BJ (cell line): Measurements from ENCODE around the gene ATXN1. TPM values are rescaled to one million over a fixed set of nuclear protein-coding genes. Genes with fewer than 3 reads are reported as not detected.

Experiments used
- CTCF ChIA-PET: fragments of 350-600 bp; formaldehyde crosslinking; extraction: SDS; loops from one replicate; lab custom pipeline; 2021; ENCODE audit warnings: antibody characterized with exemption, inconsistent platforms; lab: Yijun Ruan, JAX
- POLR2A ChIA-PET: fragments of 300-600 bp; sonication (Branson Sonifier 250); formaldehyde crosslinking; extraction: SDS; loops from one replicate; lab custom pipeline; 2021; ENCODE audit warnings: antibody characterized with exemption; lab: Charles Lee
- DNase-seq: peaks from one replicate; pipeline ENCODE4 v3.0.0-alpha.2; 2011; ENCODE audit warnings: low read depth
- H3K27me3 ChIP-seq: 2 replicates; pipeline ENCODE4 v1.6.0; 2011; ENCODE audit warnings: low read length; ENCODE audit not compliant: control insufficient read depth, insufficient read depth
- H3K36me3 ChIP-seq: 2 replicates; pipeline ENCODE4 v1.5.1; 2011; ENCODE audit warnings: low read length; ENCODE audit not compliant: control insufficient read depth, insufficient read depth
- H3K4me3 ChIP-seq: 2 replicates; pipeline ENCODE4 v1.5.1; 2011; ENCODE audit warnings: low read depth, mild to moderate bottlenecking, control low read depth, low read length
- polyA plus RNA-seq: library from polyadenylated mRNA; depleted of rRNA; stranded (reverse); fragments of >200 nt; gene quantifications from 2 replicates; pipeline ENCODE4 v1.2.3, GENCODE V29; 2011
- TF ChIP-seq, protein P1 (sequence below): IDR thresholded peaks from 2 replicates; pipeline ENCODE4 v1.5.1; 2011; ENCODE audit warnings: low read depth, mild to moderate bottlenecking, control low read depth, inconsistent platforms, low read length, moderate library complexity; ENCODE audit not compliant: insufficient read depth

The ATXN1 gene
- polyA plus RNA-seq, 1 experiment = 60.2 TPM

- TF ChIP-seq, protein P1, sequence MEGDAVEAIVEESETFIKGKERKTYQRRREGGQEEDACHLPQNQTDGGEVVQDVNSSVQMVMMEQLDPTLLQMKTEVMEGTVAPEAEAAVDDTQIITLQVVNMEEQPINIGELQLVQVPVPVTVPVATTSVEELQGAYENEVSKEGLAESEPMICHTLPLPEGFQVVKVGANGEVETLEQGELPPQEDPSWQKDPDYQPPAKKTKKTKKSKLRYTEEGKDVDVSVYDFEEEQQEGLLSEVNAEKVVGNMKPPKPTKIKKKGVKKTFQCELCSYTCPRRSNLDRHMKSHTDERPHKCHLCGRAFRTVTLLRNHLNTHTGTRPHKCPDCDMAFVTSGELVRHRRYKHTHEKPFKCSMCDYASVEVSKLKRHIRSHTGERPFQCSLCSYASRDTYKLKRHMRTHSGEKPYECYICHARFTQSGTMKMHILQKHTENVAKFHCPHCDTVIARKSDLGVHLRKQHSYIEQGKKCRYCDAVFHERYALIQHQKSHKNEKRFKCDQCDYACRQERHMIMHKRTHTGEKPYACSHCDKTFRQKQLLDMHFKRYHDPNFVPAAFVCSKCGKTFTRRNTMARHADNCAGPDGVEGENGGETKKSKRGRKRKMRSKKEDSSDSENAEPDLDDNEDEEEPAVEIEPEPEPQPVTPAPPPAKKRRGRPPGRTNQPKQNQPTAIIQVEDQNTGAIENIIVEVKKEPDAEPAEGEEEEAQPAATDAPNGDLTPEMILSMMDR = no peak
- ChIA-PET CTCF (interaction anchor here (0.6 to 2.1 kb wide), 9 partner anchors 9 to 336 kb away, joined by 3 to 6 read pairs (median 3); no protein-coding TSS in a partner anchor), POLR2A (interaction anchor here (0.5 kb wide), 1 partner anchor 40 kb away, joined by 4 read pairs; no protein-coding TSS in a partner anchor)
- Histone ChIP-seq H3K27me3 (no peaks in the 10 kb centered on the region), H3K36me3 (peaks cover 2% of the 10 kb centered on the region; the same call in 1 of the 2 replicates), H3K4me3 (no peak overlapping the region)
- no peak for DNase-seq
Measured at GRCh38 chr6:16739329-16739801, 21.9 kb downstream of the ATXN1 start.

- Histone ChIP-seq H3K36me3 (peaks cover 4% of the 10 kb centered on the region; the same call in 1 of the 2 replicates), H3K27me3 (no peaks in the 10 kb centered on the region), H3K4me3 (no peak overlapping the region)
- TF ChIP-seq, protein P1 = no peak
- POLR2A ChIA-PET = interaction anchor here (1.2 kb wide), 1 partner anchor 12 kb away, joined by 3 read pairs; no protein-coding TSS in a partner anchor
- DNase-seq = no peak
- CTCF ChIA-PET = interaction anchor here (2.1 to 2.5 kb wide), 2 partner anchors 12 to 25 kb away, joined by 6 to 8 read pairs; no protein-coding TSS in a partner anchor
Measured at GRCh38 chr6:16737925-16738324, 23.3 kb downstream of the ATXN1 start.

DNA sequence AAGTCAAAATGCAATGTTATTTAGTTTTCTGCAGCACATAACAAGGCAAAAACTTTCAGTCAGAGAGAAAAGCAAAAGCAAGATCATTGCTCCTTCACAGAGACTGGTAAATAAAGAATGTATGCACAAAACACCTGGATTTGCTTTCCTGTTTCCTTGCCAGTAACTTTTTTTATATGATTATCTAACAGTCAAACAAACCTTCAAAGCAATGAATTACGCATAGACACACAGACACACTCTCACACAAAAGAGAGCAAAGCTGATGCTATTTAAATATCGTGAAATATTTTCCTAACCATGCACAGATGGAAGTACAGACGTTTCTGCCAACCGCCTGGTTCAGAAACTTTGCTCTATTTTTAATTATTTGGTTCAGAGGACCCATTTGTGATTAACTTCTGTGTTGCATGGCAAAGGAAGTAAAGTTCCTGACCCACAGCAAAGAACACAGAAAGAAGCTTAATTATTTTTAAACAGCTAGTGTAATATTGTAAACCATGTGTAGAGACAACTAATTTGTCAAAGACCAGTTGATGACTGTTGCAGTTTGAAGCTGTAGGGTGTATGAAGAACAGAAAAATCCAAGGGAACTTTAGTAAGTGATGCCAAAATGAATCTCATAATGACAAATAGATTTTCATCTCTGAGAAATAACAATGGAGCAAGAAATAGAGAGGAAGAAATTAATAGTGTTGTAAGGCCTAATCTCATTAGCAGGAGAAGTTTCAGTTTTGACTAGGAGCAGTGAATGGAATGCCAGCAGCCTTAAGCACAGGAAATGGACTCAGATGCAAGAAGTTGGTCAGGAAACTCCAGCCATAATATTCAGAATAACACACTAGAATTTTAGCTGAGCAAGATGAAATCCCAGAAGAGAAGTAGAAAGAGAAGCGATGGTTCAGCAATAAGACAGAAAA, 24.1 kb downstream of the ATXN1 start:
- no peaks in the 10 kb centered on the region for H3K27me3 ChIP-seq
- TF ChIP-seq, protein P1 = no peak
- no peak for DNase-seq
- ChIA-PET CTCF (interaction anchor here (0.6 to 2.5 kb wide), 6 partner anchors 11 to 305 kb away, joined by 3 to 8 read pairs (median 4); no protein-coding TSS in a partner anchor), POLR2A (interaction anchor here (1.2 kb wide), 1 partner anchor 13 kb away, joined by 3 read pairs; no protein-coding TSS in a partner anchor)
- no peak overlapping the region for H3K4me3 ChIP-seq
- H3K36me3 ChIP-seq = peaks cover 4% of the 10 kb centered on the region; the same call in 1 of the 2 replicates

- ChIA-PET POLR2A (no interaction called here), CTCF (no interaction called here)
- DNase-seq = no peak
- Histone ChIP-seq H3K27me3 (no peaks in the 10 kb centered on the region), H3K36me3 (peaks cover 4% of the 10 kb centered on the region; the same call in 1 of the 2 replicates), H3K4me3 (no peak overlapping the region)
- TF ChIP-seq, protein P1 = no peak
Measured at GRCh38 chr6:16735014-16735413, 26.2 kb downstream of the ATXN1 start.

DNA sequence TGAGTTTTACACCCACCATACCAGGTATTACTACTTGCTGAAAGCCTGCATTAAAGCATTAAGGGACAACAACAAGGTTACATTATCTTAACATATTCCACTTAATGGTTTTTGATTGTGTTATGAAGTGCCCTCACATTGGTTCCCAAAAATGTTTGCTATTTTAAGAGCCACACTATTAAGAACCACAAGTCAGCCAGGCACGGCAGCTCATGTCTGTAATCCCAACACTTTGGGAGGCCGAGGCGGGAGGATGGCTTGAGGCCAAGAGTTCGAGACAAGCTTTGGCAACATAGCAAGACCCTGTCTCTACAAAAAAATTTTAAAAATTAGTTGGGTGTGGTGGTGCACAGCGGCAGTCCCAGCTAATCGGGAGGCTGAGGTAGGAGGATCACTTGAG, 28.2 kb downstream of the ATXN1 start:
- TF ChIP-seq, protein P1 = no peak
- H3K27me3 ChIP-seq = no peaks in the 10 kb centered on the region
- ChIA-PET POLR2A (no interaction called here), CTCF (no interaction called here)
- DNase-seq = no peak
- H3K36me3 ChIP-seq = peaks cover 6% of the 10 kb centered on the region; the same call in 1 of the 2 replicates
- no peak overlapping the region for H3K4me3 ChIP-seq
